ENCODE results near the gene GUCY2C.
"Not testable (repeated sequence)": the region's sequence is repeated elsewhere in the genome, so short reads cannot be mapped to it uniquely, and the experiment has no call there.

GUCY2C gene

DNA sequence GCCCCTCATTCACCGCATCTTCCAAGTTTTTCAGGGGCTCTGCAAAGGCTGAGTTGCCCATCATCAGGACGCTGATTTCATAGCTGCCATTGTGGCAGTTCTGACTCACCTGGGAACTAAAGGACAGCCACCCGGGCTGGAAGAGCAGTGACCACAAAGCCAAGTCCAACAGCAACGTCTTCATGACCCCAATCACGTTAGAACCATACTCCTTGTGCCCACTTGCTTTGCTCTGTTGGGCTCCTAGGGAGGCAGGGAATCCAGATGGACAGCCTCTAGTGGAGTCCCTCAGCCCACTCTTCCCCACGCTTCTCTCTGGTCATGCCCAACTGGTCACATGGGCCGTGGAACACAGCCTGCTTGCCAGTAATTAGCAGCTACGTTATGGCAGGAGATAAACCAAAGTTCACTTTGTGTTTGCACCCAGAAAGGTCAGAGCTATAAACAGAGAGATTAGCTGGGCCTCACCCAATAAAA is at the start of gene GUCY2C:
GUCY2C (minus strand) TSS at position 335 of the 477 bp plus-strand sequence; CDS start at position 184, 151 bp downstream.
- DNase-seq (ENCODE audit: low read depth), result no peak

DNA sequence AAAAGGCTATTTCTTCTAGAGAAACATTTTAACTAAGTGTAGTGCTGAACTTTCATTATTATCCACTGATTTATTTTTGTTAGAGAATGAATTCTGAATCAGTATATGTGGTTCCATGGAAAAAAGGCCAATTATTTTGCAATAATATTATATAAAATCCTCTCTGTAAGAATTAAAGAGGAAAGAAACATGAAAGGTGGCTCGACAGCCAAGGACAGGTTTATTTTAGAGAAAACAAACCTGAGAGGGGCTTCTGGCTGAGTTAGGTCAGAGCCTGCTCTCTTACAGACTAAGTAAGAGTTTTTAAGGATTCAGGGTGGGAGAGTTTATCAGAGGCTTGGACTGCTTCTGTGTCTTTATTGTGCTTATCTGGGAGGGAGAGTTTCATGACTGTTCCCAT is 46.7 kb upstream of the GUCY2C start:
- no peak for DNase-seq (ENCODE audit: low read depth)

DNA sequence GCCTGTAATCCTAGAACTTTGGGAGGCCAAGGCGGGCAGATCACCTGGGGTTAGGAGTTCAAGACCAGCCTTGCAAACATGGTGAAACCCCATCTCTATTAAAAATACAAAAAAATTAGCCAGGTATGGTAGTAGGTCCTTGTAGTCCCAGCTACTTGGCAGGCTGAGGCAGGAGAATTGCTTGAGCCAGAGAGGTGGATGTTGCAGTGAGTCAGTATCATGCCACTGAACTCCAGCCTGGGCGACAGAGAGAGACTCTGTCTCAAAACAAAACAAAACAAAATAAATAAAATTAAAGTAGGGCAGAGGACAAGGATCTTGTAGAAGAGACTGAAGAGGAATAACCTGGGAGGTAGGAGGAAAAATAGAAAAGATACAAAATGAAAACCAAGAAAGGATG is 45.5 kb upstream of the GUCY2C start:
- DNase-seq (ENCODE audit: low read depth), result no peak

DNA sequence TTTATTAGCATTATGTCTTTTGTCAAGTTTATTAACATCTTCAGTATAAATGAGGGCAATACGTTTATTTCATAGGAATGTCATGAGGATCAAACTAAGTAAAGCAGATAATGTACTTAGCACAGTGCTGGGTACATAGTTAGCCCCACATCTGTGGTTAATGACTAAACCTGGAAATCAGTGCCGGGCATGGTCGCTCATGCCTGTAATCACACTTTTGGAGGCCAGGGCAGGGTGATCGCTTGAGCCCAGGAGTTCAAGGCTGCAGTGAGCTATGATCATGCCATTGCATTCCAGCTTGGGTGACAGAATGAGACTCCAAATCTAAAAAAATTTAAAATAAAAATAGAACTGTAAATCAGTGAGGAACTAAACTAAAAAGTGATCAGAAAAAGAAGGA is 44.8 kb upstream of the GUCY2C start:
- DNase-seq (ENCODE audit: low read depth), result no peak

DNA sequence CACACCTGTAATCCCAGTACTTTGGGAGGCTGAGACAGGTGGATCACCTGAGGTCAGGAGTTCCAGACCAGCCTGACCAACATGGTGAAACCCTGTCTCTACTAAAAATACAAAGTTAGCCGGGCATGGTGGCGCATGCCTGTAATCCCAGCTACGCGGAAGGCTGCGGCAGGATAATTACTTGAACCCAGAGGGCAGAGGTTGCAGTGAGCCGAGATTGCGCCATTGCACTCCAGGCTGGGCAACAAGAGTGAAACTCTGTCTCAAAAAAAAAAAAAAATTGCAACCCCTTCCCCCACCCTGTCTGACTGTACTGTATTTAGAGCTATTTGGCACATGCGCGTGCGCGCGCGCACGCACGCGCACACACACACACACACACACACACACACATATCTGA is 40.0 kb upstream of the GUCY2C start:
- DNase-seq (ENCODE audit: low read depth), result not testable (repeated sequence)

DNA sequence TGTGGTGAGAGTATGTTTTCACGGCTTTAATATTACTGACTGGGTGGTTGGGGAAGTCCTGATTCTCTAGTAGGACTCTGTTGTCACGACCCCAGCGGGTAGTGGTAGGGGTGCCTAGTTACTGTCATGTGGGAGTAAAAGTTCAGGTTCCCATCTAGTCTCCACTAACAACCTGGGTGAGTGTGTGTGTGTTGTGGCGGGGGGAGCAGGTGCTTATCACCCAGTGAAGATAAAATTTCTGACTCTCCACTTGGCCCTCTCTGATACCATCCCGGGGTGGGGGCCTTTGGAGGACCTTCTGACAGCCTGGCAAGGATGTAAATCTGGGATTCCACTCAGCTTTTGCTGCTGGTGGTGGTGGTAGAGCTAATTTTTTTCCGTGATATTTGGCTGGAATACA is 35.4 kb upstream of the GUCY2C start:
- DNase-seq (ENCODE audit: low read depth), result no peak

DNA sequence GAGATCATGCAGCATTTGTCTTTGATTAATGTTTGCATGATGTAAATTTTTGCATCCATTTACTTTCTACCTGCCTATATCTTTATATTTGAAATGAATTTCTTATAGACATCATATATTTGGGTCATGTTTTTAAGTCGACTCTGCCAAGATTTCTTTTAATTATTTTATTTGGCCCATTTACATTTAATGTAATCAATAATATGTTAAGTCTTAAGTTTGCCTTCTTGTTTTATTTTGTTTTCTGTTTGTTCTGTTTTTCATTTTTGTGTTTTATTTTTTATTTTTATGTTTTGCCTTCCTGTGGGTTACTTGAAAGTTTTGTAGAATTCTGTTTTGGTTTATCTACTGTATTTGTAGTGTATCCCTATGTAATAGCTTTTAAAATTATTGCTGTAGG is 33.2 kb upstream of the GUCY2C start:
- DNase-seq (ENCODE audit: low read depth), result no peak

DNA sequence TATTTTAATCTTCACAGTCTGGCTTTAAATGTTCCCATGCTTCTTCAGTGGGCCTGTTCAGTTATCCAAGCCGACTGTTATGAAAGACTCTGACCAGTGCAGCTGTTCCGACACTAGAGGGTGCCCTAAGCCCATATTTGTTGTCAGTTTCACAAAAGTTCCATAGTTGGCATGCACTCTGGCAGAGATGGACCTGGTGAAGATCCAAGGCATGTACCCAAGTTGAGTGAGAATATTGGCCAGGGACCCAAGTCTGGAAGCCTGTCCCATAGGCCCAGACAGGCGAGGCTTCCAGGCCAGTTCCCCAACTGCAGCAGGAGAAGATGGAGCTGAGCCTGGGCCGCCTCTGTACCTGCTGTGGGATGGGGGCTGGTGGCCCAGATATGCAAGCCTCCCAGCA is 27.4 kb upstream of the GUCY2C start:
- DNase-seq (ENCODE audit: low read depth), result peak; percentile 61

DNA sequence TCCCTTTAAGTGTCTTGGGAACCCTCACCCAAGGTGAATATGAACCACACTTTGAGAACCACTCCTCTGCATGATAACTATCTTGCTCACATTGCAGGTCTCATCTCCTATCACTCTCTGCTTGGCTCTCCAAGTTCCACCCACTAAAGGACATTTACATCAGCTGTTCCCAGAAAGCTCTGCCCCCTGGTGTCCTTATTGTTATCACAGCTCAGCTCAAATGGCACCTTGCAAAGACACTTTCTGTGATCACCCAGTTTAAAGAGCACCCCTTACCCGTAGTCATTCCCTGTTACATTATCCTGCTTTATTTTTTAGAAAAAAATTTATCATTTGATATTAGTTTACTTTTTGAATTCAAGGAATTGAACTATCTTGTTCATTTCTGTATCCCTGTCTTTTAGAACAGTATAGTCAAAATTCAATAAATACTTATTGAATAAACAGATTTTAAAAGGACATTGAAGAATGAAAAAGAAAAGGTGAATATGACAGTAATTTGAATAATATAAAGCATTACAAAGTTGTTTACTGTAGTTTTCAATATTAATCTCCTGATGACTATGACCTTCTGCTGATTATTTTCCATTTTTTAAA is 20.5 kb upstream of the GUCY2C start:
- peak; percentile 42 for DNase-seq (ENCODE audit: low read depth)

DNA sequence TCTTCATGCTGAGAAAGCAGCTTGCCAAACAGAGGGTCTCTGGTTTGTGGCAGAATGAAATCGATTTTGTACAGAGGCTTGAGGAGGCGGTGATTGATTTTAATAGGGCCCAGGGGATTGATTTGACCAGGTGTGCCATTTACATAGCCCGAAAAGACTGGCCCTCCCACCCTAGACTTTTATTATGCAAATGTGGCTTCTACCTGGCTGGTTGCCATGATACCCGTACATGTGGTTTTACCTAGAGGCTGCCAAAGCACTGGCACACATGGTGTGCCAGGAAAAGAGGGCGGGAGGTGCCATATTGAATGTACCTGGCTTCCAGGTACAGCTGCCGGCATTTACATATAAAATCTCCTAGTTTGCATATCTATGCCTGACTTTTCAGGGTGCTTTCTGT is 18.0 kb upstream of the GUCY2C start:
- no peak for DNase-seq (ENCODE audit: low read depth)

DNA sequence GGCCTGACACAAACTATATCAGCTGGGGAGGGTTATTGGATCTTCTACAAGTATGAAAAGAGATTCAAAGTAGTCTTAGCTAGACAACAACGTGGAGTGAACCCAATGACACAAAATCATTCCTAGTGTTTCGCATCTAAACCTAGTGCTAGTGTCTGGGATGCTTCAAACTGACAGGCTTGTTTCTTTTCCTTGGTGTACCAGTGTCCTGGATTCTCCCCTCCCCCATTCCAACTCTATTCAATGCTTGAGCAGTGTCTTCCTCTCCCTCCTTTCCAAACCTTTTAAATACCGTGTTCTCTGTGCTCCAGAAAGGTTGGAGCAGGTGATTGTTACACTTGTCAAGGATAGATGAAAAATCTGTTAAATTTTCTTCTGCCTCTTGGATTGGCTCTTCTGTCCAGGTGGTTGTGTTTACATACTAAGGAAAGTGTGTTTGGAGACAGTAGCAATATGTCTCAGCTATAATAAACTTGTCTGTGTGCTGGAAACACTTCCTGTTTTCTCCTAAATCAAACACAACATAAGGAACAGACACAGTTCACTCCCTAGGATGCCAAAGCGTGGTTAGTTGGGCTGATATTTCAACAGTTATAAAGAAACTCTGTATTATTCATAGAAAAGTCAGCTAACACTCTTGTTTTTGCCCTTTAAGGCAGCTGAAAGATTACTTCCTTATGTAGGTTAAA is 14.4 kb upstream of the GUCY2C start:
- no peak for DNase-seq (ENCODE audit: low read depth)

DNA sequence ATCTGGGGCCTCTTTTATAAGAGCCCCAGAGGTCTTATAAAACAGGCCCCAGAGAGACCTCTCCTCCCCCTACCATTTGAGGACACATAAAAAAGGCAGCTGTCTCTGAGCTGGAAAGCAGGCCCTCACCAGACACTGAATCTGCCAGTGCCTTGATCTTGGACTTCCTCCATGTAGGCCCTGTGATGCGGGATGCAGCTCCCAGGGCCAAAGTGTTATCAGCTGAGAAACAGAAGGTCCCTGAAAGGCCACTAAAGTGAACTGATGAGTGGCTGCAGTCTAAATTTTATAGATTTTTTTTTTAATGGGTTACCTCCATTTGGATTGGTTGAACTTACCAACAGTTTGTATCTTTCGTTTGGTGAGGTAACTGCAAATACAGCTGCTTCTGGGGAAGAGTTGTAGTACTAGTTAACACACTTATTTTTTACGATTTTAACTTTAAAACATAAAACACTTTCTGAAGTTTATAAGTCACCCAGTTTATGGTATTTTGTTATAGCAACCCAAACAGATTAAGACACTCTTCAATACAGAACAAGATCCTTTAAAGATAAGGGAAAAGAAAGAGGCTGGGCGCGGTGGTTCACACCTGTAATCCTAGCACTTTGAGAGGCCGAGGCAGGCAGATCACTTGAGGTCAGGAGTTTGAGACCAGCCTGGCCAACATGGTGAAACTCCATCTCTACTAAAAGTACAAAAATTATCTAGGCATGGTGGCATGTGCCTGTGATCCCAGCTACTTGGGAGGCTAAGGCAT is 5.6 kb upstream of the GUCY2C start:
- no peak for DNase-seq (ENCODE audit: low read depth)

DNA sequence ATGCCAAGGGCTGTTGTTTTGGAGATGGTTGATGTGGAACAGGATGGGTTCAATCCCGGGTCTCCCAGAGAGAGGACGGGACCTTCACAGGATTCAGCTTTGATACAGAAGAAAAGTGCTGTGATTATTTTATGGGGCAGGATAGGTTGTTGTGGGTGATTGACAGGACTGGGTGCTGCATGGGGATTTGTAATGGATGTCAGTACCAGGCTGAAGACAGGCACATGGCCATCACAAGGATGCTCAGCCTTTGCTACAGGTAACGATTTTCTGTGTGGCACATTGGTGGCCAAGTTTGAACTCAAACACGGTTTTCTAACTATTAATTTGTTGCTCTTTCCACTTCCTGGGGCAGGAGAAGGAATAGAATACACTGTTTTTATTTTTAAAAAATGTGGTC is 4.5 kb upstream of the GUCY2C start:
- DNase-seq (ENCODE audit: low read depth), result no peak

DNA sequence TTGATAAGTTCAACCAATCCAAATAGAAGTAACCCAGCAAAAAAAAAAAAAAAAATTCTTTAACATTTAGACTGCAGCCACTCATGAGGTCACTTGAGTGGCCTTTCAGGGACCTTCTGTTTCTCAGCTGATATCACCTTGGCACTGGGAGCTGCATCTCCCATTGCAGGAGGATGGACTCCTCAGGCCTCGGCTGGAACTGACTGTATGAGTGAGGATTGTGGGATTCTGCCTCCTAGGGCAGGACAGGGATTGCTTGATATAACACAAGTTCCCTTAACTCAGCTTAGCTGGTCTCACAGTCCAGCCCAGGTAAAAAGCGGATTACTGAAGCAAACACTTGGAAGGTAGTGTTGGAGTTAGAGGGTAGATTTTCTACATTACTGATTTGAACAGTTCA is 3.5 kb upstream of the GUCY2C start:
- DNase-seq (ENCODE audit: low read depth), result no peak

DNA sequence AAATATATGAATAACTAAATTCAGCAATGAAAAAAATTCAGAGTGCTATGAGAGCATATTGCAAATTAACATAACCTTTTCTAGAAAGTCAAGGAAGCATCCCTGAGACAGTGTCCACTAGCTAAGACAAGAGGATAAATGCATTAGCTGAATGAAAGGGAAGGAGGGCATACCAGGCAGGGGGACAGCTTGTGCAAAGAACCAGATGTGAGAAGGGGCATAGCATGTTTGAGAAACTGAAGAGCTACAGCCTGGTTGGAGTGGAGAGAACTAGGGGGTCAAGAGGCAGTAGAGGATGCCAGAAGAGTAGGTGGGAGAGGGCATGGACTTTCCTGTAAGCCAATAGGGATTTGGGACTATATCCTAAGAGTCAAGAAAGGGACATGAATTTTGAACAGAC is 2.2 kb upstream of the GUCY2C start:
- no peak for DNase-seq (ENCODE audit: low read depth)

DNA sequence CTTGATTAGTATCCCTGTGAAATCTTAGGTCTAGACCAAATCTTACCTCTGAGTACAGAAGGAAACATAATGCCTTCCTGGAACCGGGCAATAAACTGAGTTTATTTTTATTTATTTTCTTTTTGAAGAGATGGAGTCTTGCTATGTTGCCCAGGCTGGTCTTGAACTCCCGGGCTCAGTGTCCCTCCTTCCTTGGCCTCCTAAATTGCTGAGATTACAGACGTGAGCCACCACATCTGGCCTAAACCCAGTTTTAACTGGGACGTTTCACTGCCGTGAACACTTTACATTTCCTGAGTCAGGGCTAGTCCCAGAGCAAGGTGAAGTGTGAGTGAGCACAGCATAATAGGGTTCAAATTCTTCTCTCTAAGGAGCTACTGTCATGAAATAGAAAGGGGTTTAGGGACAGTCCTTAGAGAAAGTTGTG is 671 bp downstream of the GUCY2C start:
- no peak for DNase-seq (ENCODE audit: low read depth)

DNA sequence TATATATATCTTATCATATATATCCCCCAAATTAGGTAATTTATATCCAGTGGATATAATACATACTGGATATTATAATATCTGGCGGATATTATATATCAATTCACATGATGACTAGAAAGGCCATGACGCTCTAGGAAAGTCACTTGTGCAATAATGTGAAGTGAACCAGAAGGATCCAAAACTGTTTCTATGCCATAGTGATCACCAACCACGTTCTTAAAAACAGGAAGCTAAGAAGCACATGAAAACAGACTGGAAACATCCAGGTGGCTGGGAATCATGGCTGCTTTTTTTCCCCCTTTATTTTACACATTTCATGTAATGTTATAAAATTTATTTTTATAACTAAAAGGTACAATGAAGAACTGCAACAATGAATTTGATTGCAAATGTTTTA is 1.4 kb downstream of the GUCY2C start:
- no peak for DNase-seq (ENCODE audit: low read depth)

DNA sequence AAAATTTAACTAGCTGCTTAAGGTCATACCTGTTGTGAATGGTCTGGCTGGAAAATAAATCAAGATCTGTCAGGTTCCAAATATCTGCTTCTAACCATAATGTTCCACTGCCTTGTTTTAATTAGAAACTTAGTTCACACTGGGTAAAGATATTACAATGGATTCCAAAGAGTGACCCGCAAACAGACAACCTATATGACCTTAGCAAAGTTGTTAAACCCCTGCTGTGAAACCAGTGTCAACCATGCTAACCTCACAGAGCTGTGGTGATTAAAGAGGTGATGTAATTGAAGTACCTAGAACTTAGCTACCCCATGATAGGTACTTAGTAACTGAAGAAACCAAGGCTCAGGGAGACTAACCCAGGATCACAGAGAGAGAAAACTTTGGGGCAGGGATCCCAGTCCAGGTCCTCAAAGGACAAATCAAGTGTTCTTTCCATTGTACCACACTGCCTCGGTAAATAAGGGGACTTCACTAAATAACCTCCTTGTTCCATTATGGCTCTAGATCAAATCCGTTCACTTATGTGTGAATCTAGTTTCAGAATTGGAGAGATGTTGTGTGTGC is 2.2 kb downstream of the GUCY2C start:
- DNase-seq (ENCODE audit: low read depth), result no peak

DNA sequence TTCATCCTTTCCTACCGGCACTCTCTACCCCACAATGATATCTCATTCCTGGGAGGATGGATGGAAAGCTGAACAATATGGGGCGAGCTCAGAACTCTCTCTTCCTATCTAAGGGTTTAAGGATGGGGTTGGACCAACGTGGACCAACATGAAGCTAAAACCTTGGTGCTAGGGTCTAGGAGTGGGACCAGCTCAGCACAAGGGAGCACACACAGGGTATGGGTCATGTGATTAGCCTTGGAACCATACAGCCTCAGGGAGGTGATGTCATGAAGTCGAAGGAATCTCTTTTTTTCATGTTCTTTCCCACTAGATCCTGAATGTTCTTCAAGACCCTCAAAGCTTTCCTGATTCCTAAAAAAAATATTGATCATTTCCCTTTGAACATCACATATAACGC is 3.3 kb downstream of the GUCY2C start:
- no peak for DNase-seq (ENCODE audit: low read depth)

DNA sequence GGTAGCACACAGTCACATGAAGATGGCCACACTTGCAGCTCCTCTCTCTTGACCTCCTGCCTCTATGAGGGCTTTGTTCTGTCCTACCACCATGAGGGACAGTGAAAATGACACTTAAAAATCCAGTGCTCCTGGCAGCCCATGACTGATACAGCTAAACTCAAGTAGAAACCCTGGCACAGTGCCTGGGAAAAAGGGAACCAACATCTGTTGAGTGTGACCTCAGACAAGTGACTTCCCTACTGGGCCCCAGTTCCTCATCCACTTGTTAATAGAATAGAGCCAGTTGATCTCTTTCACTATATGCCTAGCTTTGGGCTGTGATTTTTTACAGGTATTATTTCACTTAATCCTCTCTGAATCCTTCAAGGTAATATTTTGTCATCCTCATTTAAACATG is 4.8 kb downstream of the GUCY2C start:
- no peak for DNase-seq (ENCODE audit: low read depth)

DNA sequence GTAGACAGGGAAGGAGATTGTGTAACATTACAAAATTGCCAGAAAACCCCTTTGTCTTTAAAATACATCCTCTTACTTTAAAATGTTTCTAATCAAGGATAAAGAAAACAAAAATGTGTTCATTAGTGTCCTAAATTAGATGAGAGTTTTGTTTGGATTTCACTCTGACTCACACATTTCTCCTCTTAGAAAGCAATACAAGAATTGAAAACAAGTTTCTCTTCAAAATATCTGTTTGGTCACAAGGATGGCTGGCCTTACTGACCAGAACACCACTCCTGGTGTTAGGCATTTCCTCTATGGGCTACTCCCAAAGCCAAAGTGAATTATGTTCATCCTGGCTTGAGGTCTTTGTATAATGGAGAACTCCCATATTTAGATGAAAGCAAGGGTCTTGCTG is 6.4 kb downstream of the GUCY2C start:
- DNase-seq (ENCODE audit: low read depth), result no peak

DNA sequence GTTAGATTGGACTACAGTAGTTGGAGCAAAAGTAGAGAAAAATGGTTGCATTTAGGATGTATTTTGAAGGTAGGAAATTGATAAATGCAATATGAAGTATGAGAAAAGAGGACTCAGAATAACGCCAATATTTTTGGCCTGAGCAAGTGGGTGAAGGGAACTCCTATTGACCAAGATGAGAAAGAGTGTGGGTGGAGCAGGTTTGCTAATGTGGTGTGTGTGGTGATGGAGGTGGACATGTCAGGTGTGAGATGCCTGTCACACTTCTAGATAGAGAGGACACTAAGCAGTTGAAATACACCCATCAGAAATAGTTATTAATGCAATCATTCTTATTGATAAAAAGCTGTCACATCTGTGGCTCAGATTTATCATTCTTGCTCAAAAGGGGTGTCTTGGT is 7.3 kb downstream of the GUCY2C start:
- DNase-seq (ENCODE audit: low read depth), result no peak

DNA sequence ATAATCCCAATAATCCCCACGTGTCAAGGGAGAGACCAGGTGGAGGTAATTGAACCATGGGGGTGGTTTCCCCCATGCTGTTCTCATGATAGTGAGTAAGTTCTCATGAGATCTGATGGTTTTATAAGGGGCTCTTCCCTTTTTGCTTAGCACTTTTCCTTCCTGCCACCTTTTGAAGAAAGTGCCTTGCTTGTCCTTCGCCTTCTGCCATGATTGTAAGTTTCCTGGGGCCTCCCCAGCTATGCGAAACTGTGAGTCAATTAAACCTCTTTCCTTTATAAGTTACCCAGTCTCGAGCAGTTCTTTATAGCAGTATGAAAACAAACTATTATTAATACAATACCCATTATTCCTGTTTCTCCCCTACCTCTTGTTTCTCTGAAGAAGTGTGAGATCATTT is 14.2 kb downstream of the GUCY2C start:
- not testable (repeated sequence) for DNase-seq (ENCODE audit: low read depth)
